ENCODE data around the gene OSBPL9. TPM values are rescaled to one million over a fixed set of nuclear protein-coding genes. Genes with fewer than 3 reads are reported as not detected.

The OSBPL9 gene
- total and polyA plus RNA-seq, 9 of the 15 experiments (the other 6 are each of a cell fraction or from before 2014, with no cell fraction given), result 43.9 to 217 (median 170) TPM

DNA sequence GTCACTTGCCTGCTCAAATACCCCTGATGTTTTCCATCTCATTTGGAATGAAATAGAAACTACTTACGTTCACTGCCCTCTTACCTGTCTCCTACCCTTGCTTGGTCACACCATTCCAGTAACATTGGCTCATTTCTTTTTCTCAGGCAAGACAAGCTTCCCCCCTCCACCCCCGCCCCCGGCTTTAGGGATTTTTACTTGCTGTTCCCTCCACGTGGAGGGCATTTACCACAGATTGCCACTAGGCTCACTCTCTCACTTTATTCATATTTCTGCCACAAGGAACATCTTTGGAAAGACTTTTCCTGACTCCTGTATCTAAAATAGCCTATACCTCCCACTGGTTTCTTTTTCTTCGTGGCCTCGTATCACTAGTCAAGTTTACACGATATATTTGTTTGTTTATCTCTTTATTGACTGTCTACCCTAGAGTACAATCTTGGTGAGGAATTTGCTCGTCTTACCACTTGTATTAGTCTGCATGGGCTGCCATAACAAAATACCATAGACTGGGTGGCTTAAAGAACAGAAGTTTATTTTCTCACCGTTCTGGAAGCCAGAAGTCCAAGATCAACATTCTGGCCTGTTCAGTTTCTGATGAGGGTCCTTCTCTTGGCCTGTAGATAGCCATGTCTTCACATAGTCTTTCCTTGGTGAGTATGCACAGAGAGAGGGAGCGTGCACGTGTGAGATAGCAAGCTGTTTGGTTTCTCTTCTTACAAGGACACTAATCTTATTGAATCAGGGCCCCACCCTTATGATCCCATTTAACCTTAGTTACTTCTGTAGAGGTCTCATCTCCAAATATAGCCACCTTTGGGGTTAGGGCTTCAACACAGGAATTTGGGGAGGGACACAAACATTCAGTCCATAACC lies 135.4 kb downstream of the OSBPL9 start (continued):
- no peak for TF ChIP-seq POU5F1 (IDR thresholded peaks at IDR 0.05; ENCODE audit: borderline replicate concordance, low read depth, low read length, partially characterized antibody)
- no peak for TF ChIP-seq ZNF436 (CRISPR knock-in tag; IDR thresholded peaks at IDR 0.05)
- TF ChIP-seq MEF2A (IDR thresholded peaks at IDR 0.05; ENCODE audit: control insufficient read depth, low read depth, low read length), result peak; percentile 83
- peak; percentile 53; the same call in 1 of the 2 replicates for TF ChIP-seq EP400 (IDR thresholded peaks at IDR 0.05)
- 0 out of 2 replicates have a peak, but pooled peaks have one; percentile 40 for TF ChIP-seq SMARCC2 (IDR thresholded peaks at IDR 0.05; ENCODE audit: low read depth)
- TF ChIP-seq, protein P1, sequence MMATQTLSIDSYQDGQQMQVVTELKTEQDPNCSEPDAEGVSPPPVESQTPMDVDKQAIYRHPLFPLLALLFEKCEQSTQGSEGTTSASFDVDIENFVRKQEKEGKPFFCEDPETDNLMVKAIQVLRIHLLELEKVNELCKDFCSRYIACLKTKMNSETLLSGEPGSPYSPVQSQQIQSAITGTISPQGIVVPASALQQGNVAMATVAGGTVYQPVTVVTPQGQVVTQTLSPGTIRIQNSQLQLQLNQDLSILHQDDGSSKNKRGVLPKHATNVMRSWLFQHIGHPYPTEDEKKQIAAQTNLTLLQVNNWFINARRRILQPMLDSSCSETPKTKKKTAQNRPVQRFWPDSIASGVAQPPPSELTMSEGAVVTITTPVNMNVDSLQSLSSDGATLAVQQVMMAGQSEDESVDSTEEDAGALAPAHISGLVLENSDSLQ (IDR thresholded peaks at IDR 0.05), result no peak
- TF ChIP-seq, protein P2, sequence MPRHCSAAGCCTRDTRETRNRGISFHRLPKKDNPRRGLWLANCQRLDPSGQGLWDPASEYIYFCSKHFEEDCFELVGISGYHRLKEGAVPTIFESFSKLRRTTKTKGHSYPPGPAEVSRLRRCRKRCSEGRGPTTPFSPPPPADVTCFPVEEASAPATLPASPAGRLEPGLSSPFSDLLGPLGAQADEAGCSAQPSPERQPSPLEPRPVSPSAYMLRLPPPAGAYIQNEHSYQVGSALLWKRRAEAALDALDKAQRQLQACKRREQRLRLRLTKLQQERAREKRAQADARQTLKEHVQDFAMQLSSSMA (CRISPR knock-in tag; IDR thresholded peaks at IDR 0.05), result no peak
- TF ChIP-seq EP300 (IDR thresholded peaks at IDR 0.05; ENCODE audit: low read length), result peak; percentile 58; the same call in 1 of the 2 replicates
- peak; percentile 28; the same call in 1 of the 2 replicates for TF ChIP-seq NR1H2 (CRISPR knock-in tag; IDR thresholded peaks at IDR 0.05)
- TF ChIP-seq ZNF584 (CRISPR knock-in tag; IDR thresholded peaks at IDR 0.05; ENCODE audit: low read depth), result no peak
- TF ChIP-seq, protein P3, sequence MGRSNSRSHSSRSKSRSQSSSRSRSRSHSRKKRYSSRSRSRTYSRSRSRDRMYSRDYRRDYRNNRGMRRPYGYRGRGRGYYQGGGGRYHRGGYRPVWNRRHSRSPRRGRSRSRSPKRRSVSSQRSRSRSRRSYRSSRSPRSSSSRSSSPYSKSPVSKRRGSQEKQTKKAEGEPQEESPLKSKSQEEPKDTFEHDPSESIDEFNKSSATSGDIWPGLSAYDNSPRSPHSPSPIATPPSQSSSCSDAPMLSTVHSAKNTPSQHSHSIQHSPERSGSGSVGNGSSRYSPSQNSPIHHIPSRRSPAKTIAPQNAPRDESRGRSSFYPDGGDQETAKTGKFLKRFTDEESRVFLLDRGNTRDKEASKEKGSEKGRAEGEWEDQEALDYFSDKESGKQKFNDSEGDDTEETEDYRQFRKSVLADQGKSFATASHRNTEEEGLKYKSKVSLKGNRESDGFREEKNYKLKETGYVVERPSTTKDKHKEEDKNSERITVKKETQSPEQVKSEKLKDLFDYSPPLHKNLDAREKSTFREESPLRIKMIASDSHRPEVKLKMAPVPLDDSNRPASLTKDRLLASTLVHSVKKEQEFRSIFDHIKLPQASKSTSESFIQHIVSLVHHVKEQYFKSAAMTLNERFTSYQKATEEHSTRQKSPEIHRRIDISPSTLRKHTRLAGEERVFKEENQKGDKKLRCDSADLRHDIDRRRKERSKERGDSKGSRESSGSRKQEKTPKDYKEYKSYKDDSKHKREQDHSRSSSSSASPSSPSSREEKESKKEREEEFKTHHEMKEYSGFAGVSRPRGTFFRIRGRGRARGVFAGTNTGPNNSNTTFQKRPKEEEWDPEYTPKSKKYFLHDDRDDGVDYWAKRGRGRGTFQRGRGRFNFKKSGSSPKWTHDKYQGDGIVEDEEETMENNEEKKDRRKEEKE (IDR thresholded peaks at IDR 0.05; ENCODE audit: borderline replicate concordance in 1 of 2, control insufficient read depth in 1 of 2, low read depth in 2 of 2, low read length in 1 of 2), result 0 out of 4 replicates have a peak, but pooled peaks of 1 of the 2 experiments have one; percentile 31
- TF ChIP-seq ZNF316 (IDR thresholded peaks at IDR 0.05), result no peak
